Esophagus muscularis mucosa (tissue), 4 donors: Measurements from ENCODE around the gene C19orf47. TPM values are rescaled to one million over a fixed set of nuclear protein-coding genes. Genes with fewer than 3 reads are reported as not detected.
"Not testable (repeated sequence)": the region's sequence is repeated elsewhere in the genome, so short reads cannot be mapped to it uniquely, and the experiment has no call there.

Source experiments
- DNase-seq: peaks from one replicate; pipeline ENCODE4 v3.0.0-alpha.2; 2017; ENCODE audit errors: extremely low spot score
- H3K27ac ChIP-seq, 4 donors: fragments of 200-600 bp; sonication (generic); replicated peaks in 1 of 4; 1 replicate in 3 of 4; 2 replicates in 1 of 4; pipeline ENCODE4 v1.5.1; 2016 to 2019; ENCODE audit warnings: mild to moderate bottlenecking in 1 of 4
- H3K27me3 ChIP-seq, 4 donors: fragments of 200-600 bp; sonication (generic); one replicate each; pipeline versions ENCODE4 v1.5.1 to v1.6.0; 2016 to 2019
- H3K36me3 ChIP-seq, 4 donors: fragments of 200-600 bp; sonication (generic); one replicate each; pipeline ENCODE4 v1.5.1; 2016 to 2019
- H3K4me1 ChIP-seq, 4 donors: fragments of 200-600 bp; sonication (generic); one replicate each; pipeline ENCODE4 v1.5.1; 2016 to 2019
- H3K4me3 ChIP-seq, 4 donors: fragments of 200-600 bp; sonication (generic); 1 replicate in 2 of 4; 2 replicates in 2 of 4; pipeline ENCODE4 v1.5.1; 2016 to 2019; ENCODE audit warnings: mild to moderate bottlenecking in 4 of 4, moderate library complexity in 1 of 4
- H3K9me3 ChIP-seq, 4 donors: fragments of 200-600 bp; sonication (generic); 1 replicate in 3 of 4; 2 replicates in 1 of 4; pipeline ENCODE4 v1.5.1; 2016 to 2019
- CTCF ChIP-seq, 3 experiments: fragments of 200-600 bp in 2 of 3; fragments of 450-650 bp in 1 of 3; sonication (generic) in 2 of 3; IDR thresholded peaks; one replicate each; pipeline ENCODE4 v1.5.1; 2017 to 2019; ENCODE audit warnings: antibody characterized with exemption in 3 of 3, mild to moderate bottlenecking in 2 of 3, moderate library complexity in 1 of 3
- EP300 ChIP-seq: sonication (generic); formaldehyde crosslinking; IDR thresholded peaks from one replicate; pipeline ENCODE4 v1.6.1; 2017; ENCODE audit warnings: antibody characterized with exemption
- POLR2A ChIP-seq: fragments of 450-650 bp; IDR thresholded peaks from one replicate; pipeline ENCODE4 v1.6.1; 2017; ENCODE audit warnings: antibody characterized with exemption, moderate library complexity, mild to moderate bottlenecking, low read depth
- POLR2AphosphoS5 ChIP-seq, 2 donors: sonication (generic); formaldehyde crosslinking; IDR thresholded peaks; one replicate each; pipeline ENCODE4 v1.6.1; 2017; ENCODE audit warnings: antibody characterized with exemption in 2 of 2
- WGBS: methylation state at CpG from one replicate; pipeline ENCODE4 v1.1.5; 2018; 5-methylcytosine and 5-hydroxymethylcytosine counted together
- intact Hi-C: fragments of 100-400 bp; cut with DNase I; formaldehyde crosslinking; loops from one replicate; pipeline ENCODE4 v1.15.1; 2023
- total RNA-seq, 4 donors: library from RNA; depleted of rRNA; stranded (reverse); fragments of >200 nt; gene quantifications; one replicate each; pipeline versions ENCODE4 v1.1.0 to v1.2.1, GENCODE V29; 2016

C19orf47 gene
- total RNA-seq, 4 donors from 2014 or later: 17.9 to 42.6 (median 26.8) TPM

GRCh38 chr19:40336601-40336900, 11.6 kb downstream of the C19orf47 start:
- WGBS: 75% methylated on average over 2 of the region's 2 CpGs
- DNase-seq: no peak
- no peak for TF ChIP-seq POLR2A
- no peak for TF ChIP-seq EP300
- TF ChIP-seq POLR2AphosphoS5 (IDR thresholded peaks at IDR 0.05): no peak
- no peak for TF ChIP-seq CTCF (IDR thresholded peaks at IDR 0.05)
- H3K4me3 ChIP-seq: no peak overlapping the region
- intact Hi-C loops: no loop called here
- no peaks in the 10 kb centered on the region for H3K9me3 ChIP-seq
- peaks cover 0 to 6% (median 5%) of the 10 kb centered on the region in 4 donors for H3K4me1 ChIP-seq
- no peak overlapping the region for H3K27ac ChIP-seq
- no peaks in the 10 kb centered on the region for H3K27me3 ChIP-seq
- H3K36me3 ChIP-seq: peaks cover 31 to 69% (median 56%) of the 10 kb centered on the region in 4 donors

GRCh38 chr19:40335855-40336600, 12.2 kb downstream of the C19orf47 start:
- H3K9me3 ChIP-seq: no peaks in the 10 kb centered on the region
- peaks cover 0 to 1% (median under 1%) of the 10 kb centered on the region in 4 donors for H3K4me1 ChIP-seq
- H3K4me3 ChIP-seq: no peak overlapping the region
- DNase-seq: no peak
- TF ChIP-seq CTCF (IDR thresholded peaks at IDR 0.05) (no peak), POLR2A (no peak), EP300 (no peak), POLR2AphosphoS5 (IDR thresholded peaks at IDR 0.05) (no peak)
- H3K27ac ChIP-seq: no peak overlapping the region
- H3K36me3 ChIP-seq: peaks cover 36 to 71% (median 61%) of the 10 kb centered on the region in 4 donors
- no peaks in the 10 kb centered on the region for H3K27me3 ChIP-seq
- intact Hi-C loops: no loop called here
- WGBS: 91% methylated on average over 10 of the region's 15 CpGs

DNA sequence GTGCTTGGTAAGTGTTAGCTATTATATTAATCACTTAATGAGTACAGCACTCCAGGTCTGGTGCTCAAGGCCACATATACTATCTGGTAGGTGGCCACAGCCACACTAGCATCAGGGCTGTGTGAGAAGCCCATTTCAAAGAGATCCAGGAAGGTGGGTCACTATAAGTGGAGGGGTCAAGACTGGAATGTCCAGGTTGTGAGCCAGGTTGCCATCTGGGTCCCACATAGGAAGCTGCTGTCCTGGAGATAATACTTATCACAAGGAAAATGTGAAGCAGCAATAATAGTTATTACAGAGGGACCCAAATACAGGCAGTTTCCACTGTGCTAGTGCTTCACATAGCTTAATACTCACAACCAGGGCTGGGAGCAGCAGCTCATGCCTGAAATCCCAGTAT, 13.1 kb downstream of the C19orf47 start:
- intact Hi-C loops: no loop called here
- no peak overlapping the region for H3K27ac ChIP-seq
- no peaks in the 10 kb centered on the region for H3K9me3 ChIP-seq
- no peaks in the 10 kb centered on the region for H3K27me3 ChIP-seq
- peaks cover 43 to 73% (median 67%) of the 10 kb centered on the region in 4 donors for H3K36me3 ChIP-seq
- DNase-seq: no peak
- no peak overlapping the region for H3K4me3 ChIP-seq
- no peak for TF ChIP-seq POLR2A
- no peak for TF ChIP-seq EP300
- no peak for TF ChIP-seq POLR2AphosphoS5 (IDR thresholded peaks at IDR 0.05)
- no peak for TF ChIP-seq CTCF (IDR thresholded peaks at IDR 0.05)
- no peaks in the 10 kb centered on the region for H3K4me1 ChIP-seq

DNA sequence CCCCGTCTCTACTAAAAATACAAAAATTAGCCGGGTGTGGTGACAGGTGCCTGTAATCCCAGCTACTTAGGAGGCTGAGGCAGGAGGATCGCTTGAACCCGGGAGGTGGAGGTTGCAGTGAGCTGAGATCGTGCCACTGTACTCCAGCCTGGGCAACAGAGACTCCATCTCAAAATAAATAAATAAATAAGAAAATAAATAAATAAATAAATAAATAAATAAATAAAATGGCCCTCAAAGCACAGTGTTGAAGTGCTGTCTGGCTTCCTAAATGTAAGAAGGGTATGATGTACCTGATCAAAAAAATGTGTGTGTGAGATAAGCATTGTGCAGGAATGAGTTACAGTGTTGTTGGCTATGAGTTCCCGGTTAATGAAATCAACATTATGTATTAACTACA, 15.1 kb downstream of the C19orf47 start:
- intact Hi-C loops, DNase-seq, H3K4me3 ChIP-seq, H3K4me1 ChIP-seq, H3K27me3 ChIP-seq, H3K27ac ChIP-seq, H3K9me3 ChIP-seq: not testable (repeated sequence)
- peaks cover 48 to 81% (median 79%) of the 10 kb centered on the region in 4 donors for H3K36me3 ChIP-seq
- 89% methylated on average over 6 of the region's 6 CpGs for WGBS

DNA sequence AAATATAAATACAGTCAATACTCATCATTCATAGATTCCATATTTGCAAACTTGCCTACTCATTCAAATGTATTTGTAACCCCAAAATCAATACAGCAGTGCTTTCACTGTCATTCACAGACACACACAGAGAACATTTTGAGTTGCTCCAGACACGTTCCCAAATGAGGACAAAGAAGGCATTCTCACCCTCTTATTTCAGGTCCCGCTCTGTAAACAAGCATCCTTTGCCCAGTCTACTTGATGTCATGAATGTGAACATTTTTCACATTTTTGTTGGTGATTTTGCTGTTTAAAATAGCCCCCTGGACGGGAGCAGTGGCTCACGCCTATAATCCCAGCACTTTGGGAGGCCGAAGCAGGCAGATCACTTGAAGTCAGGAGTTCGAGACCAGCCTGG, 15.5 kb downstream of the C19orf47 start:
- TF ChIP-seq EP300: no peak
- no peaks in the 10 kb centered on the region for H3K9me3 ChIP-seq
- no peaks in the 10 kb centered on the region for H3K27me3 ChIP-seq
- no peak overlapping the region for H3K27ac ChIP-seq
- H3K36me3 ChIP-seq: peaks cover 52 to 85% (median 83%) of the 10 kb centered on the region in 4 donors
- DNase-seq: no peak
- 92% methylated on average over 6 of the region's 6 CpGs for WGBS
- H3K4me3 ChIP-seq: no peak overlapping the region
- no peaks in the 10 kb centered on the region for H3K4me1 ChIP-seq
- intact Hi-C loops: no loop called here

GRCh38 chr19:40331052-40331451, 17.1 kb downstream of the C19orf47 start:
- TF ChIP-seq EP300 (no peak), POLR2A (no peak), CTCF (IDR thresholded peaks at IDR 0.05) (no peak), POLR2AphosphoS5 (IDR thresholded peaks at IDR 0.05) (no peak)
- no peaks in the 10 kb centered on the region for H3K4me1 ChIP-seq
- no peak overlapping the region for H3K27ac ChIP-seq
- WGBS: 96% methylated on average over 5 of the region's 5 CpGs
- DNase-seq: no peak
- H3K4me3 ChIP-seq: no peak overlapping the region
- intact Hi-C loops: no loop called here
- H3K36me3 ChIP-seq: peaks cover 62 to 99% (median 96%) of the 10 kb centered on the region in 4 donors
- H3K9me3 ChIP-seq: no peaks in the 10 kb centered on the region
- H3K27me3 ChIP-seq: no peaks in the 10 kb centered on the region
